HEK293 (cell line): ENCODE results near the gene NOX4.

ENCODE experiments used
- CTCF ChIP-seq: fragments of 450-650 bp; formaldehyde crosslinking; IDR thresholded peaks from 2 replicates; pipeline ENCODE4 v1.5.1; 2016; ENCODE audit warnings: missing biosample characterization, missing genetic modification characterization
- SALL2 ChIP-seq: fragments of 450-650 bp; formaldehyde crosslinking; IDR thresholded peaks from 2 replicates; pipeline ENCODE4 v1.5.0; 2017; ENCODE audit warnings: missing biosample characterization, mild to moderate bottlenecking, missing genetic modification characterization, borderline replicate concordance
- ZBTB8A ChIP-seq: fragments of 450-650 bp; formaldehyde crosslinking; IDR thresholded peaks from 2 replicates; pipeline ENCODE4 v1.5.1; 2016; ENCODE audit warnings: missing biosample characterization, missing genetic modification characterization
- ZNF2 ChIP-seq: fragments of 450-650 bp; formaldehyde crosslinking; IDR thresholded peaks from 2 replicates; pipeline ENCODE4 v1.5.1; 2016; ENCODE audit warnings: missing biosample characterization, missing genetic modification characterization
- ZNF239 ChIP-seq: fragments of 450-650 bp; formaldehyde crosslinking; IDR thresholded peaks from 2 replicates; pipeline ENCODE4 v1.5.1; 2016; ENCODE audit warnings: missing biosample characterization, missing genetic modification characterization
- ZNF513 ChIP-seq: fragments of 450-650 bp; IDR thresholded peaks from 2 replicates; pipeline ENCODE4 v1.5.1; 2018; ENCODE audit warnings: missing biosample characterization, missing genetic modification characterization
- TF ChIP-seq, protein P1 (sequence below): fragments of 450-650 bp; formaldehyde crosslinking; IDR thresholded peaks from 2 replicates; pipeline ENCODE4 v1.5.1; 2016; ENCODE audit warnings: missing biosample characterization, missing genetic modification characterization
- TF ChIP-seq, protein P2 (sequence below): fragments of 450-650 bp; formaldehyde crosslinking; optimal IDR thresholded peaks from 2 replicates; pipeline ENCODE3; 2016; ENCODE audit warnings: missing biosample characterization, mild to moderate bottlenecking, missing genetic modification characterization

GRCh38 chr11:89456681-89457080, 34.5 kb downstream of the NOX4 start:
- TF ChIP-seq ZNF2 (tag by site-specific recombination): no peak
- TF ChIP-seq CTCF (tag by site-specific recombination): no peak
- no peak for TF ChIP-seq ZNF239 (tag by site-specific recombination)
- no peak for TF ChIP-seq ZBTB8A
- TF ChIP-seq, protein P1, sequence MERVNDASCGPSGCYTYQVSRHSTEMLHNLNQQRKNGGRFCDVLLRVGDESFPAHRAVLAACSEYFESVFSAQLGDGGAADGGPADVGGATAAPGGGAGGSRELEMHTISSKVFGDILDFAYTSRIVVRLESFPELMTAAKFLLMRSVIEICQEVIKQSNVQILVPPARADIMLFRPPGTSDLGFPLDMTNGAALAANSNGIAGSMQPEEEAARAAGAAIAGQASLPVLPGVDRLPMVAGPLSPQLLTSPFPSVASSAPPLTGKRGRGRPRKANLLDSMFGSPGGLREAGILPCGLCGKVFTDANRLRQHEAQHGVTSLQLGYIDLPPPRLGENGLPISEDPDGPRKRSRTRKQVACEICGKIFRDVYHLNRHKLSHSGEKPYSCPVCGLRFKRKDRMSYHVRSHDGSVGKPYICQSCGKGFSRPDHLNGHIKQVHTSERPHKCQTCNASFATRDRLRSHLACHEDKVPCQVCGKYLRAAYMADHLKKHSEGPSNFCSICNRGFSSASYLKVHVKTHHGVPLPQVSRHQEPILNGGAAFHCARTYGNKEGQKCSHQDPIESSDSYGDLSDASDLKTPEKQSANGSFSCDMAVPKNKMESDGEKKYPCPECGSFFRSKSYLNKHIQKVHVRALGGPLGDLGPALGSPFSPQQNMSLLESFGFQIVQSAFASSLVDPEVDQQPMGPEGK: no peak
- no peak for TF ChIP-seq SALL2
- TF ChIP-seq, protein P2, sequence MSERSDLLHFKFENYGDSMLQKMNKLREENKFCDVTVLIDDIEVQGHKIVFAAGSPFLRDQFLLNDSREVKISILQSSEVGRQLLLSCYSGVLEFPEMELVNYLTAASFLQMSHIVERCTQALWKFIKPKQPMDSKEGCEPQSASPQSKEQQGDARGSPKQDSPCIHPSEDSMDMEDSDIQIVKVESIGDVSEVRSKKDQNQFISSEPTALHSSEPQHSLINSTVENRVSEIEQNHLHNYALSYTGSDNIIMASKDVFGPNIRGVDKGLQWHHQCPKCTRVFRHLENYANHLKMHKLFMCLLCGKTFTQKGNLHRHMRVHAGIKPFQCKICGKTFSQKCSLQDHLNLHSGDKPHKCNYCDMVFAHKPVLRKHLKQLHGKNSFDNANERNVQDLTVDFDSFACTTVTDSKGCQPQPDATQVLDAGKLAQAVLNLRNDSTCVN (tag by site-specific recombination): no peak
- TF ChIP-seq ZNF513: no peak
